ENCODE results near the gene GCSAM. TPM values are rescaled to one million over a fixed set of nuclear protein-coding genes. Genes with fewer than 3 reads are reported as not detected.

Gene GCSAM
- 1 to 10 TPM in 2 of 3 donors, under 1 TPM in 1; 0.74 to 2.1 (median 1.3) TPM for polyA plus RNA-seq (ENCODE audit: insufficient read length in 3 of 3)
- long read RNA-seq, donor 1, result 0 reads
- long read RNA-seq, donor 2, result 0 reads
- long read RNA-seq, donor 3, partial matches to known transcripts, result 0 of 1 reads
- long read RNA-seq, donor 3, other reads (novel, unspliced or antisense), result 0 of 1 reads
- long read RNA-seq, donor 4, result 0 reads
- long read RNA-seq, donor 5, result 0 reads
- long read RNA-seq, donor 6, result 0 reads
- long read RNA-seq, donor 7, result 0 reads
- long read RNA-seq, donor 8, result 0 reads
- long read RNA-seq, donor 9, result 0 reads
- long read RNA-seq, donor 10, result 0 reads
- long read RNA-seq, donor 11, result 0 reads
- long read RNA-seq, donor 12, result 0 reads
- long read RNA-seq, donor 13, result 0 reads
- long read RNA-seq, donor 14, result 0 reads
- long read RNA-seq, donor 15, result 0 reads
- long read RNA-seq, donor 16, result 0 reads

- no peak for DNase-seq
Observed at GRCh38 chr3:112132975-112133448, at the start of gene GCSAM. TSS of gene GCSAM (minus strand) at chr3:112133248. CDS start at chr3:112133120, 128 bp downstream.

GRCh38 chr3:112175646-112176045 lies 42.6 kb upstream of the GCSAM start:
- DNase-seq, result no peak

GRCh38 chr3:112175037-112175436 lies 42.0 kb upstream of the GCSAM start:
- no peak for DNase-seq

- no peak for DNase-seq
Observed at GRCh38 chr3:112171144-112171543, 38.1 kb upstream of the GCSAM start.

GRCh38 chr3:112170046-112170445 lies 37.0 kb upstream of the GCSAM start:
- no peak for DNase-seq

GRCh38 chr3:112167758-112168157 lies 34.7 kb upstream of the GCSAM start:
- no peak for DNase-seq

- no peak for DNase-seq
Observed at GRCh38 chr3:112149136-112149535, 16.1 kb upstream of the GCSAM start.

GRCh38 chr3:112143689-112144088 lies 10.6 kb upstream of the GCSAM start:
- no peak for DNase-seq

- DNase-seq, result no peak
Observed at GRCh38 chr3:112143251-112143650, 10.2 kb upstream of the GCSAM start.

GRCh38 chr3:112141293-112141692 lies 8.2 kb upstream of the GCSAM start:
- DNase-seq, result no peak

- DNase-seq, result no peak
Observed at GRCh38 chr3:112140584-112140983, 7.5 kb upstream of the GCSAM start.

GRCh38 chr3:112138219-112138969 lies 5.3 kb upstream of the GCSAM start:
- no peak for DNase-seq

- DNase-seq, result no peak
Observed at GRCh38 chr3:112137781-112138180, 4.7 kb upstream of the GCSAM start.

- peak; percentile 71 for DNase-seq
Observed at GRCh38 chr3:112136959-112137693, 4.1 kb upstream of the GCSAM start.

- DNase-seq, result no peak
Observed at GRCh38 chr3:112136046-112136445, 3.0 kb upstream of the GCSAM start.

GRCh38 chr3:112134335-112135124 lies 1.5 kb upstream of the GCSAM start:
- no peak for DNase-seq

GRCh38 chr3:112133626-112134334 lies 732 bp upstream of the GCSAM start:
- DNase-seq, result no peak

GRCh38 chr3:112132554-112132953 lies 494 bp downstream of the GCSAM start:
- DNase-seq, result no peak

- no peak for DNase-seq
Observed at GRCh38 chr3:112132088-112132487, 960 bp downstream of the GCSAM start.

- no peak for DNase-seq
Observed at GRCh38 chr3:112131111-112131510, 1.9 kb downstream of the GCSAM start.

GRCh38 chr3:112130638-112130993 lies 2.4 kb downstream of the GCSAM start:
- no peak for DNase-seq
